H9 (cell line): ENCODE data around the gene COPG1. TPM values are rescaled to one million over a fixed set of nuclear protein-coding genes. Genes with fewer than 3 reads are reported as not detected.

Experiments
- DNase-seq: peaks from one replicate; pipeline ENCODE4 v3.0.0-alpha.2; 2017
- H2AFZ ChIP-seq: one replicate; pipeline ENCODE4 v1.6.1; 2013; ENCODE audit warnings: mild to moderate bottlenecking, low read length, control low read depth, moderate library complexity
- H2AK5ac ChIP-seq: 2 replicates; pipeline ENCODE4 v1.6.1; 2013; ENCODE audit warnings: low read length, control low read depth, mixed read lengths; ENCODE audit not compliant: insufficient read length
- H2BK120ac ChIP-seq: one replicate; pipeline ENCODE4 v1.6.1; 2013; ENCODE audit warnings: low read depth, mild to moderate bottlenecking, low read length, control low read depth, inconsistent platforms; ENCODE audit not compliant: poor library complexity, severe bottlenecking
- H2BK12ac ChIP-seq: 2 replicates; pipeline ENCODE4 v1.6.1; 2013; ENCODE audit warnings: low read length, control low read depth, mixed read lengths, low read depth; ENCODE audit not compliant: insufficient read length
- H2BK15ac ChIP-seq: 2 replicates; pipeline ENCODE4 v1.6.1; 2013; ENCODE audit warnings: low read depth, low read length, control low read depth
- H2BK20ac ChIP-seq: one replicate; pipeline ENCODE4 v1.6.1; 2013; ENCODE audit warnings: low read depth, mild to moderate bottlenecking, low read length, control low read depth, inconsistent platforms; ENCODE audit not compliant: poor library complexity, severe bottlenecking
- H2BK5ac ChIP-seq: 2 replicates; pipeline ENCODE4 v1.6.1; 2013; ENCODE audit warnings: low read length, control low read depth, mixed read lengths; ENCODE audit not compliant: insufficient read length
- H3K14ac ChIP-seq: 2 replicates; pipeline ENCODE4 v1.6.1; 2013; ENCODE audit warnings: low read length, control low read depth; ENCODE audit not compliant: insufficient read depth
- H3K18ac ChIP-seq: 2 replicates; pipeline ENCODE4 v1.6.1; 2013; ENCODE audit warnings: low read depth, mild to moderate bottlenecking, mixed read lengths, low read length, control low read depth; ENCODE audit not compliant: insufficient read length
- H3K23ac ChIP-seq: 2 replicates; pipeline ENCODE4 v1.6.1; 2013; ENCODE audit warnings: low read length, control low read depth, mixed read lengths, low read depth; ENCODE audit not compliant: insufficient read length
- H3K23me2 ChIP-seq: 2 replicates; pipeline ENCODE4 v1.6.1; 2013; ENCODE audit warnings: low read depth, mild to moderate bottlenecking, mixed read lengths, low read length, control low read depth; ENCODE audit not compliant: insufficient read length, poor library complexity, severe bottlenecking
- H3K27ac ChIP-seq: 2 replicates; pipeline ENCODE4 v1.5.1; 2013; ENCODE audit warnings: low read length, control low read depth, mixed read lengths, low read depth; ENCODE audit not compliant: insufficient read length
- H3K27me3 ChIP-seq: 2 replicates; pipeline ENCODE4 v1.6.1; 2013; ENCODE audit warnings: low read length, control low read depth, inconsistent platforms; ENCODE audit not compliant: insufficient read depth
- H3K4ac ChIP-seq: 2 replicates; pipeline ENCODE4 v1.6.1; 2013; ENCODE audit warnings: low read depth, mild to moderate bottlenecking, control low read depth, inconsistent platforms, low read length, moderate library complexity
- H3K4me1 ChIP-seq: 2 replicates; pipeline ENCODE4 v1.6.1; 2013; ENCODE audit warnings: low read length, control low read depth, inconsistent platforms; ENCODE audit not compliant: insufficient read depth
- H3K4me2 ChIP-seq: 2 replicates; pipeline ENCODE4 v1.6.1; 2013; ENCODE audit warnings: low read length, control low read depth, mixed read lengths; ENCODE audit not compliant: insufficient read length, insufficient read depth
- H3K56ac ChIP-seq: 2 replicates; pipeline ENCODE4 v1.6.1; 2013; ENCODE audit warnings: low read depth, mild to moderate bottlenecking, mixed read lengths, low read length, control low read depth; ENCODE audit not compliant: insufficient read length
- H3K79me1 ChIP-seq: 2 replicates; pipeline ENCODE4 v1.6.1; 2013; ENCODE audit warnings: low read depth, mild to moderate bottlenecking, moderate library complexity, low read length, control low read depth, inconsistent platforms; ENCODE audit not compliant: insufficient read depth, poor library complexity, severe bottlenecking
- H3K79me2 ChIP-seq: 2 replicates; pipeline ENCODE4 v1.6.1; 2013; ENCODE audit warnings: low read length, control low read depth, inconsistent platforms; ENCODE audit not compliant: insufficient read depth
- H3K9ac ChIP-seq: 2 replicates; pipeline ENCODE4 v1.6.1; 2013; ENCODE audit warnings: low read length, control low read depth, mixed read lengths; ENCODE audit not compliant: insufficient read length; ENCODE audit errors: extremely low read depth
- H3K9me3 ChIP-seq: one replicate; pipeline ENCODE4 v1.6.1; 2013; ENCODE audit warnings: low read depth, low read length, inconsistent platforms; ENCODE audit not compliant: control insufficient read depth
- H3T11ph ChIP-seq: one replicate; pipeline ENCODE4 v1.6.1; 2013; ENCODE audit warnings: mild to moderate bottlenecking, low read length, control low read depth, inconsistent platforms
- H4K20me1 ChIP-seq: one replicate; pipeline ENCODE4 v1.6.1; 2013; ENCODE audit not compliant: control insufficient read depth, insufficient read length, insufficient read depth
- H4K5ac ChIP-seq: 2 replicates; pipeline ENCODE4 v1.6.1; 2013; ENCODE audit warnings: low read depth, mild to moderate bottlenecking, mixed read lengths, low read length, control low read depth; ENCODE audit not compliant: insufficient read length
- H4K8ac ChIP-seq: replicated peaks from 2 replicates; pipeline ENCODE4 v1.6.1; 2013; ENCODE audit warnings: low read length, control low read depth, mixed read lengths, low read depth; ENCODE audit not compliant: insufficient read length
- H4K91ac ChIP-seq: 2 replicates; pipeline ENCODE4 v1.6.1; 2013; ENCODE audit warnings: low read depth, mild to moderate bottlenecking, moderate library complexity, mixed read lengths, low read length, control low read depth; ENCODE audit not compliant: insufficient read length
- H3K27ac Mint-ChIP-seq, 3 experiments: 2 replicates in 2 of 3; 3 replicates in 1 of 3; pipeline ENCODE4 v1.8.0; 2020 to 2021; ENCODE audit warnings: mixed read lengths in 3 of 3, mild to moderate bottlenecking in 1 of 3, moderate library complexity in 1 of 3
- H3K27me3 Mint-ChIP-seq: 2 replicates; pipeline ENCODE4 v1.8.0; 2021; ENCODE audit warnings: low read depth, mild to moderate bottlenecking, moderate library complexity, mixed read lengths
- H3K36me3 Mint-ChIP-seq, 3 experiments: 2 replicates in 2 of 3; 3 replicates in 1 of 3; pipeline ENCODE4 v1.8.0; 2020 to 2021; ENCODE audit warnings: low read depth in 3 of 3, mixed read lengths in 3 of 3; ENCODE audit not compliant: insufficient read depth in 1 of 3
- H3K4me1 Mint-ChIP-seq, 2 experiments: 2 replicates each; pipeline ENCODE4 v1.8.0; 2020; ENCODE audit warnings: mixed read lengths in 2 of 2
- H3K4me3 Mint-ChIP-seq, 2 experiments: 2 replicates in 1 of 2; 3 replicates in 1 of 2; pipeline ENCODE4 v1.8.0; 2020 to 2021; ENCODE audit warnings: mild to moderate bottlenecking in 2 of 2, mixed read lengths in 2 of 2, moderate library complexity in 1 of 2
- H3K9me3 Mint-ChIP-seq, 2 experiments: 2 replicates in 1 of 2; 3 replicates in 1 of 2; pipeline ENCODE4 v1.8.0; 2020; ENCODE audit warnings: mild to moderate bottlenecking in 2 of 2, mixed read lengths in 2 of 2, moderate library complexity in 1 of 2
- WGBS: extraction: QIAGEN DNeasy Blood & Tissue Kit; methylation state at CpG from one replicate; pipeline ENCODE4 v1.1.7; 2013; ENCODE audit warnings: missing lambda C conversion rate, low lambda C conversion rate, mixed read lengths; ENCODE audit not compliant: insufficient read length; ENCODE audit errors: extremely low coverage; 5-methylcytosine and 5-hydroxymethylcytosine counted together
- total RNA-seq: library from RNA; stranded (reverse); gene quantifications from 2 replicates; pipeline ENCODE4 v1.2.1, GENCODE V29; 2021
- TF ChIP-seq, protein P1 (sequence below): fragments of 200-600 bp; sonication (generic); conservative IDR thresholded peaks from 3 replicates; pipeline ENCODE4 v1.8.0; 2021; ENCODE audit warnings: antibody characterized with exemption, mild to moderate bottlenecking

Gene COPG1
- total RNA-seq, 1 experiment from 2014 or later = 147 TPM

DNA sequence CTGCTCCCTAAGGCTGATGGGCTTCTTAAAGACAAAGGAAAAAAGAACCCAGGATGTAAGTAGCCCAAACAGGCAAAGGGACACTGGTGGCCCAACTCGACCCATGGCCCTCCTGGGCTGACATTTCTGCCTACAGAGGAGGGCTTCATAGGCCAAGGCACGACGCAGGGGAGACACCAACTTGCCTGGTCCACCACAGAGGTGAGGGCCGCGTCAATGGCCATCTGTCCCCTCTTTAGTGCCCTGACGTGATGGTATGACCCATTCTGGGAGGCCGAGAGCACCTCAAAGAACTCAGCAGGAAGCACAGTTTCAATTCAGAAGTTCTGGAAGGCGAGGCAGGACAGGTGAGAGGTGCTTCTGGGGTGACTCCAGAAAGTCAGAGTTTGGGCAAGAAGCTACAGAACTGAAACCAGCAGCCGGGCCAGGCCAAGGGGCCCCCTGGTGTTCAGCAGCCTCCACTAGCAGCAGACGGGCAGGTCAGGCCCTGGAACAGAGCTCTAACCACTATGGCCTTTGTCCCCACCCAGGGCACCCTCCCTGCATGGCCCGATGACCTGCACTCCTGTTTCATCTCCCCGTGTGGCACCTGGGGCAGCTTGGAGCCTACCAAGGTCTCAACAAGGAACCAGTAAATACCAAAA is 74.4 kb downstream of the COPG1 start:
- no peak overlapping the region for H3K23ac ChIP-seq
- DNase-seq = no peak
- no peak overlapping the region for H3K14ac ChIP-seq
- no peaks in the 10 kb centered on the region for H3K79me2 ChIP-seq
- no peaks in the 10 kb centered on the region for H3K9me3 Mint-ChIP-seq
- no peak overlapping the region for H4K8ac ChIP-seq
- H3K4me1 ChIP-seq = no peaks in the 10 kb centered on the region
- H3K27me3 ChIP-seq = no peaks in the 10 kb centered on the region
- H2AK5ac ChIP-seq = no peak overlapping the region
- H3K4me1 Mint-ChIP-seq = no peaks in the 10 kb centered on the region
- H3K36me3 Mint-ChIP-seq = peaks cover 0 to 12% (median 6%) of the 10 kb centered on the region in 3 experiments; a peak in 5 of 7 replicates
- H3K79me1 ChIP-seq = no peaks in the 10 kb centered on the region
- no peak overlapping the region for H3K4me2 ChIP-seq
- no peak overlapping the region for H3K56ac ChIP-seq
- no peak overlapping the region for H3K18ac ChIP-seq
- no peak overlapping the region for H2BK12ac ChIP-seq
- H2BK20ac ChIP-seq = no peak overlapping the region
- no peak overlapping the region for H3K27ac ChIP-seq
- no peak overlapping the region for H4K5ac ChIP-seq
- no CpG with 5 or more reads among the region's 12 CpGs for WGBS
- H3K4ac ChIP-seq = no peak overlapping the region
- peak overlapping the region in 1 of 3 experiments; percentile 51; a peak in 1 of 7 replicates for H3K27ac Mint-ChIP-seq
- no peak overlapping the region for H2BK5ac ChIP-seq
- no peak overlapping the region for H2BK120ac ChIP-seq
- H2AFZ ChIP-seq = no peak overlapping the region
- no peak overlapping the region for H4K91ac ChIP-seq
- no peaks in the 10 kb centered on the region for H4K20me1 ChIP-seq
- no peak overlapping the region for H2BK15ac ChIP-seq
- H3K27me3 Mint-ChIP-seq = no peaks in the 10 kb centered on the region; the same call in none of the 2 replicates
- no peak overlapping the region for H3K4me3 Mint-ChIP-seq
- H3T11ph ChIP-seq = no peak overlapping the region
- H3K9me3 ChIP-seq = no peaks in the 10 kb centered on the region
- H3K9ac ChIP-seq = no peak overlapping the region
- TF ChIP-seq, protein P1, sequence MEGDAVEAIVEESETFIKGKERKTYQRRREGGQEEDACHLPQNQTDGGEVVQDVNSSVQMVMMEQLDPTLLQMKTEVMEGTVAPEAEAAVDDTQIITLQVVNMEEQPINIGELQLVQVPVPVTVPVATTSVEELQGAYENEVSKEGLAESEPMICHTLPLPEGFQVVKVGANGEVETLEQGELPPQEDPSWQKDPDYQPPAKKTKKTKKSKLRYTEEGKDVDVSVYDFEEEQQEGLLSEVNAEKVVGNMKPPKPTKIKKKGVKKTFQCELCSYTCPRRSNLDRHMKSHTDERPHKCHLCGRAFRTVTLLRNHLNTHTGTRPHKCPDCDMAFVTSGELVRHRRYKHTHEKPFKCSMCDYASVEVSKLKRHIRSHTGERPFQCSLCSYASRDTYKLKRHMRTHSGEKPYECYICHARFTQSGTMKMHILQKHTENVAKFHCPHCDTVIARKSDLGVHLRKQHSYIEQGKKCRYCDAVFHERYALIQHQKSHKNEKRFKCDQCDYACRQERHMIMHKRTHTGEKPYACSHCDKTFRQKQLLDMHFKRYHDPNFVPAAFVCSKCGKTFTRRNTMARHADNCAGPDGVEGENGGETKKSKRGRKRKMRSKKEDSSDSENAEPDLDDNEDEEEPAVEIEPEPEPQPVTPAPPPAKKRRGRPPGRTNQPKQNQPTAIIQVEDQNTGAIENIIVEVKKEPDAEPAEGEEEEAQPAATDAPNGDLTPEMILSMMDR = no peak
- H3K23me2 ChIP-seq = no peaks in the 10 kb centered on the region
